K562 (cell line): ENCODE measurements around the gene TUBB1. TPM values are rescaled to one million over a fixed set of nuclear protein-coding genes. Genes with fewer than 3 reads are reported as not detected.

ENCODE experiments used
- ATAC-seq: fragments of 200-7000 bp; cut with Tn5 transposase; 3 replicates; pipeline ENCODE4 v1.9.1; 2020; ENCODE audit warnings: moderate library complexity
- BruUV-seq: library from RNA; stranded (reverse); fragments of 400-500 nt; replicated peaks from 2 replicates; lab custom pipeline; 2021; lab: Mats Ljungman, UMichigan
- CTCF ChIA-PET: fragments of 300-600 bp; formaldehyde crosslinking; extraction: SDS; loops from one replicate; lab custom pipeline; 2021; ENCODE audit warnings: low intra/inter-chr PET ratio; lab: Yijun Ruan, JAX
- POLR2A ChIA-PET: fragments of 300-600, 350-650 bp; sonication (Branson Sonifier 250); formaldehyde crosslinking; extraction: SDS; loops from one replicate; lab custom pipeline; 2021; ENCODE audit warnings: antibody characterized with exemption, inconsistent platforms; lab: Yijun Ruan, JAX
- DNase-seq, 4 experiments: peaks; one replicate each; pipeline versions ENCODE4 v3.0.0 to v3.0.0-alpha.2; 2011 to 2018; ENCODE audit warnings: low spot score in 3 of 4, mixed read lengths in 3 of 4; ENCODE audit errors: extremely low read depth in 1 of 4
- FAIRE-seq: peaks from 2 replicates; lab custom pipeline; 2011; peaks lifted over from hg19 to GRCh38; lab: Jason Lieb, UNC
- H2AFZ ChIP-seq: 2 replicates; pipeline ENCODE4 v1.6.0; 2011; ENCODE audit warnings: low read depth, low read length, control low read depth, inconsistent platforms
- H3K27ac ChIP-seq: fragments of 200-600 bp; 3 replicates; pipeline ENCODE4 v1.8.0; 2011; ENCODE audit warnings: low read depth, mild to moderate bottlenecking, control low read depth, inconsistent platforms, low read length, moderate library complexity, mixed read lengths; ENCODE audit errors: extremely low read depth
- H3K27me3 ChIP-seq, 2 experiments: fragments of 300-600 bp in 1 of 2; 2 replicates in 1 of 2; 3 replicates in 1 of 2; pipeline versions ENCODE4 v1.6.0 to v1.8.0; 2011; ENCODE audit warnings: inconsistent platforms in 2 of 2, low read length in 2 of 2, mild to moderate bottlenecking in 1 of 2, mixed read lengths in 1 of 2, moderate library complexity in 1 of 2; ENCODE audit not compliant: control insufficient read depth in 2 of 2, insufficient read depth in 2 of 2
- H3K36me3 ChIP-seq: fragments of 300-600 bp; 3 replicates; pipeline ENCODE4 v1.8.0; 2011; ENCODE audit warnings: mild to moderate bottlenecking, low read length, inconsistent platforms; ENCODE audit not compliant: control insufficient read depth, insufficient read depth
- H3K4me1 ChIP-seq, 2 experiments: fragments of 200-600 bp in 1 of 2; replicated peaks in 1 of 2; 2 replicates in 1 of 2; 3 replicates in 1 of 2; pipeline versions ENCODE4 v1.5.1 to v1.8.0; 2011; ENCODE audit warnings: inconsistent platforms in 2 of 2, low read length in 2 of 2, mild to moderate bottlenecking in 1 of 2, mixed read lengths in 1 of 2, moderate library complexity in 1 of 2; ENCODE audit not compliant: control insufficient read depth in 2 of 2, insufficient read depth in 2 of 2
- H3K4me2 ChIP-seq: 2 replicates; pipeline ENCODE4 v1.6.1; 2011; ENCODE audit warnings: low read length, control low read depth, inconsistent platforms, mixed read lengths; ENCODE audit not compliant: insufficient read depth
- H3K4me3 ChIP-seq: fragments of 200-600 bp; sonication (generic), shearing (Covaris generic); 2 replicates; pipeline ENCODE4 v1.5.1; 2016; ENCODE audit warnings: control low read depth, inconsistent platforms
- H3K79me2 ChIP-seq: fragments of 200-600 bp; 3 replicates; pipeline ENCODE4 v1.8.0; 2011; ENCODE audit warnings: low read length, inconsistent platforms; ENCODE audit not compliant: control insufficient read depth, insufficient read depth
- H3K9ac ChIP-seq, 2 experiments: 2 replicates each; pipeline versions ENCODE4 v1.6.0 to v1.6.1; 2011; ENCODE audit warnings: low read depth in 2 of 2, low read length in 2 of 2, control low read depth in 1 of 2, inconsistent platforms in 1 of 2, mild to moderate bottlenecking in 1 of 2, mixed read lengths in 1 of 2; ENCODE audit not compliant: insufficient read depth in 1 of 2
- H3K9me1 ChIP-seq: one replicate; pipeline ENCODE4 v1.6.0; 2011; ENCODE audit warnings: inconsistent platforms, mild to moderate bottlenecking, low read length, moderate library complexity; ENCODE audit not compliant: control insufficient read depth, insufficient read depth
- H3K9me3 ChIP-seq: replicated peaks from 2 replicates; pipeline ENCODE4 v1.5.1; 2011; ENCODE audit warnings: low read depth, low read length, inconsistent platforms; ENCODE audit not compliant: control insufficient read depth, insufficient read depth
- H4K20me1 ChIP-seq: replicated peaks from 2 replicates; pipeline ENCODE4 v1.6.1; 2011; ENCODE audit warnings: low read length, inconsistent platforms, mixed read lengths; ENCODE audit not compliant: control insufficient read depth, insufficient read depth
- CEBPG ChIP-seq, 3 experiments: fragments of 200-800 bp in 1 of 3; sonication (Bioruptor generic) in 1 of 3; sonication (generic) in 1 of 3; formaldehyde crosslinking in 1 of 3; IDR thresholded peaks in 2 of 3; conservative IDR thresholded peaks in 1 of 3; 2 replicates each; pipeline versions ENCODE4 v1.6.1 to v1.8.0; 2016 to 2022; ENCODE audit warnings: missing compliant biosample characterization in 2 of 3, missing genetic modification characterization in 2 of 3, mild to moderate bottlenecking in 1 of 3, missing genetic modification reagents in 1 of 3
- EP400 ChIP-seq: fragments of 450-650 bp; IDR thresholded peaks from 2 replicates; pipeline ENCODE4 v1.6.1; 2017; ENCODE audit warnings: antibody characterized with exemption, mild to moderate bottlenecking, moderate library complexity
- KAT8 ChIP-seq: fragments of 450-650 bp; IDR thresholded peaks from 2 replicates; pipeline ENCODE4 v1.6.1; 2016; ENCODE audit warnings: low read depth, mild to moderate bottlenecking
- MYC ChIP-seq, 2 experiments: fragments of 250-450 bp in 1 of 2; sonication (Bioruptor Pico) in 1 of 2; IDR thresholded peaks; 2 replicates each; pipeline versions ENCODE4 v1.5.1 to v1.6.1; 2012 to 2021; ENCODE audit warnings: low read depth in 2 of 2, borderline replicate concordance in 1 of 2, improper control_type of control experiment in 1 of 2, low read length in 1 of 2, mild to moderate bottlenecking in 1 of 2, moderate library complexity in 1 of 2
- POLR2B ChIP-seq: fragments of 450-650 bp; IDR thresholded peaks from 2 replicates; pipeline ENCODE4 v1.6.1; 2018; ENCODE audit warnings: low read depth; ENCODE audit not compliant: partially characterized antibody
- SMARCB1 ChIP-seq: IDR thresholded peaks from 2 replicates; pipeline ENCODE4 v1.6.1; 2011; ENCODE audit warnings: improper control_type of control experiment, low read depth; ENCODE audit not compliant: insufficient read length
- SPI1 ChIP-seq: IDR thresholded peaks from 2 replicates; pipeline ENCODE4 v1.6.1; 2011; ENCODE audit warnings: low read depth, low read length, control low read depth, borderline replicate concordance
- ZNF175 ChIP-seq: fragments of 200-800 bp; sonication (Bioruptor generic); IDR thresholded peaks from 2 replicates; pipeline ENCODE4 v1.6.1; 2016; ENCODE audit warnings: low read depth, mild to moderate bottlenecking, missing genetic modification characterization, missing compliant biosample characterization
- ZNF655 ChIP-seq: fragments of 250-450 bp; sonication (Bioruptor Pico); IDR thresholded peaks from 2 replicates; pipeline ENCODE4 v1.5.0; 2021
- WGBS: fragments of 100-300 bp; shearing (Covaris generic); methylation state at CpG from one replicate; pipeline ENCODE4 v1.1.6; 2016; ENCODE audit warnings: low coverage, mixed read lengths; ENCODE audit not compliant: insufficient coverage; ENCODE audit errors: missing lambda C conversion rate; 5-methylcytosine and 5-hydroxymethylcytosine counted together
- in situ Hi-C: fragments of 300-500 bp; cut with MboI; formaldehyde crosslinking; loops from 4 replicates; pipeline ENCODE4 v1.15.0; 2018; ENCODE audit warnings: inconsistent platforms, mixed read lengths
- intact Hi-C: fragments of 100-400 bp; cut with micrococcal nuclease; formaldehyde crosslinking; loops from 2 replicates; pipeline ENCODE4 v1.14.2; 2022
- polyA plus RNA-seq, 8 experiments: library from polyadenylated mRNA; depleted of rRNA in 4 of 8; stranded (reverse) in 5 of 8; unstranded in 3 of 8; fragments of >200 nt; fragmentation: Nextera tagmentation in 2 of 8; fragmentation: Illumina TruSeq in 1 of 8; extraction: Ambion mirVana in 2 of 8; extraction: Trizol in 1 of 8; gene quantifications; 2 replicates each; pipeline versions ENCODE4 v1.2.1 to v1.2.3, GENCODE V29; 2011 to 2014; ENCODE audit warnings: inconsistent platforms in 1 of 8, missing spikeins in 1 of 8
- total RNA-seq, 7 experiments: library from RNA; depleted of rRNA in 6 of 7; stranded (reverse); fragments of >200 nt in 6 of 7; fragmentation: Illumina TruSeq in 2 of 7; extraction: Trizol in 2 of 7; gene quantifications; 2 replicates each; pipeline versions ENCODE4 v1.2.1 to v1.2.3, GENCODE V29; 2011 to 2021; ENCODE audit warnings: low replicate concordance in 1 of 7

Gene TUBB1
- total and polyA plus RNA-seq, 9 of the 15 experiments (the other 6 are each of a cell fraction or from before 2014, with no cell fraction given): 1.5 to 3.9 (median 2.4) TPM

- Histone ChIP-seq H3K9me3 (no peaks in the 10 kb centered on the region), H3K4me1 (peaks cover 9 to 15% of the 10 kb centered on the region in 2 experiments; a peak in 4 of 5 replicates), H3K27me3 (no peaks in the 10 kb centered on the region), H3K27ac (no peak overlapping the region), H3K4me2 (no peak overlapping the region), H3K9me1 (peaks cover 4% of the 10 kb centered on the region), H4K20me1 (peaks cover 5% of the 10 kb centered on the region), H3K4me3 (no peak overlapping the region), H3K79me2 (peaks cover 72% of the 10 kb centered on the region), H3K9ac (0 out of 4 replicates have a peak overlapping the region, but pooled peaks of 1 of the 2 experiments have one; percentile 15), H3K36me3 (peaks cover 84% of the 10 kb centered on the region), H2AFZ (no peak overlapping the region)
- DNase-seq (no peak), FAIRE-seq (no peak), ATAC-seq (no peak)
- no TSS peak for BruUV-seq
- TF ChIP-seq ZNF655 (CRISPR knock-in tag) (no peak), SPI1 (peak; percentile 34; the same call in 1 of the 2 replicates)
- 80% methylated on average over 12 of the region's 12 CpGs for WGBS
- ChIA-PET CTCF (no interaction called here), POLR2A (no interaction called here)
- intact Hi-C loops (no loop called here), in situ Hi-C loops (no loop called here)
These were observed 18.2 kb downstream of the TUBB1 start for GRCh38 chr20:59037386-59037785.

- Histone ChIP-seq H3K79me2 (peaks cover 69% of the 10 kb centered on the region), H3K9ac (no peak overlapping the region), H2AFZ (no peak overlapping the region), H3K4me2 (no peak overlapping the region), H3K9me3 (no peaks in the 10 kb centered on the region), H3K4me1 (peaks cover 12 to 21% of the 10 kb centered on the region in 2 experiments; a peak in 4 of 5 replicates), H3K4me3 (no peak overlapping the region), H3K36me3 (peaks cover 67% of the 10 kb centered on the region), H3K27ac (no peak overlapping the region), H3K9me1 (peaks cover 4% of the 10 kb centered on the region), H4K20me1 (peaks cover 5% of the 10 kb centered on the region), H3K27me3 (no peaks in the 10 kb centered on the region)
- DNase-seq (no peak), FAIRE-seq (no peak), ATAC-seq (no peak)
- CTCF ChIA-PET: no interaction called here
- WGBS: 50% methylated on average over 1 of the region's 1 CpG
- no TSS peak for BruUV-seq
- in situ Hi-C loops (no loop called here), intact Hi-C loops (no loop called here)
- POLR2A ChIA-PET: no interaction called here
- TF ChIP-seq KAT8 (no peak), POLR2B (no peak), CEBPG (CRISPR knock-in tag; IDR thresholded peaks at IDR 0.05) (no peak; the same call in 1 of the 2 replicates), CEBPG (tag; conservative IDR thresholded peaks at IDR 0.05 in 1 of 2, IDR thresholded peaks at IDR 0.05 in 1 of 2) (peak; percentile 59 to 71), EP400 (0 out of 2 replicates have a peak, but pooled peaks have one; percentile 32), ZNF175 (no peak), MYC (IDR thresholded peaks at IDR 0.05; ENCODE audit: low read depth, low read length) (peak; percentile 47; the same call in 1 of the 2 replicates), MYC (CRISPR knock-in tag; IDR thresholded peaks at IDR 0.05; ENCODE audit: borderline replicate concordance, low read depth) (no peak), SMARCB1 (no peak)
These were observed 20.0 kb downstream of the TUBB1 start for GRCh38 chr20:59039233-59039632.
